AG09309 (cell line): ENCODE measurements around the gene OR4D6.

Experiments
- DNase-seq: peaks from one replicate; pipeline ENCODE4 v3.0.0-alpha.2; 2010; ENCODE audit warnings: low read depth
- H3K4me3 ChIP-seq: 2 replicates; pipeline ENCODE4 v1.5.1; 2011; ENCODE audit warnings: mild to moderate bottlenecking, low read depth, low read length, moderate library complexity; ENCODE audit not compliant: control insufficient read depth
- CTCF ChIP-seq: IDR thresholded peaks from 2 replicates; pipeline ENCODE4 v1.5.1; 2011; ENCODE audit warnings: mild to moderate bottlenecking, low read depth, low read length, inconsistent platforms; ENCODE audit not compliant: insufficient read depth, control insufficient read depth; ENCODE audit errors: missing control alignments

The OR4D6 gene

DNA sequence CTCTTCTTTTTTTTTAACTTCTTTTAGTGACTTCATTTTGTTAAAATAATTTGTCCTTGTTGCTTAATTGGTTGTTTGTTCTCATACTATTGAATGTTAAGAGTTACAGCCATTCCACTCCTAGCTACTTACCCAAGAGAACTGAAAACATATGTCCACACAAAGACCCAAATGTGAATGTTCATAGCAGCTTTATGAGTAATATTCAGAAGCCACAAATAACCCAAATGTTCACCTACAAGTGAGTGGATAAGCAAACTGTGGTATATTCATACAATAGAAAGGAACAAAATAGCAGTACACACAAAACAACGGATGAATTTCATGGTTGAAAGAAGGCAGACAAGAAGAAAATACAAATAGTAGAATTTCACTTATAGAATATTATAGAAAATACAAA lies 45.2 kb downstream of the OR4D6 start:
- DNase-seq: no peak
- no peak overlapping the region for H3K4me3 ChIP-seq
- TF ChIP-seq CTCF: no peak

DNA sequence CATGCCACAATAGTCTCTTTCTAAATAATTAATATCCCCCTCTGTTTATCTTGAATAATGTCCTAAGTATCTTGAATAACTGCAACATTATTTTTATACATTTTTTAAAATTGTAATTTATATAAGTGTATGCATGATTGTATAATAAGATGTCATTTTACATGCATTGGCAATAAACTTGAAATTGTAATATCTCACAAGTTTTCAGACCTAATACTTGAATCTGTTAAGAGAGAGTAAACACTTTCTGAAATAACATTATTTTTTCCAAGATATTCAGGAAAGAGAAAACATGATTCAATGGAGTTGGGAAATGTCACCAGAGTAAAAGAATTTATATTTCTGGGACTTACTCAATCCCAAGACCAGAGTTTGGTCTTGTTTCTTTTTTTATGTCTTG lies 46.5 kb downstream of the OR4D6 start, which contains the start of gene OR4D11:
TSS of gene OR4D11 (plus strand) at position 301 of the 400 bp plus-strand sequence. CDS start at position 301, 0 bp downstream.
- H3K4me3 ChIP-seq: no peak within 1 kb of the TSS
- no peak for TF ChIP-seq CTCF
- no peak for DNase-seq
